GM23338 (cell line): ENCODE measurements around the gene LENG9. TPM values are rescaled to one million over a fixed set of nuclear protein-coding genes. Genes with fewer than 3 reads are reported as not detected.

Experiments used
- ATAC-seq: fragments of 200-7000 bp; cut with Tn5 transposase; 3 replicates; pipeline ENCODE4 v1.9.1; 2020
- DNase-seq: peaks from one replicate; pipeline ENCODE4 v3.0.0-alpha.2; 2015; ENCODE audit warnings: low spot score
- H2AFZ ChIP-seq: fragments of 200-600 bp; sonication (generic); 2 replicates; pipeline ENCODE4 v1.8.0; 2016; ENCODE audit warnings: antibody characterized with exemption, mild to moderate bottlenecking, moderate library complexity
- H3F3A ChIP-seq: fragments of 200-600 bp; sonication (generic); replicated peaks from 2 replicates; pipeline ENCODE4 v1.8.0; 2017; ENCODE audit warnings: antibody characterized with exemption, mixed run types, low read depth
- H3K27ac ChIP-seq: fragments of 200-600 bp; sonication (generic); 2 replicates; pipeline ENCODE4 v1.6.1; 2016; ENCODE audit warnings: low read depth
- H3K27me3 ChIP-seq: fragments of 200-600 bp; sonication (generic); 2 replicates; pipeline ENCODE4 v1.8.0; 2016; ENCODE audit warnings: mild to moderate bottlenecking, mixed run types, moderate library complexity; ENCODE audit not compliant: insufficient read depth
- H3K36me3 ChIP-seq: fragments of 200-600 bp; sonication (generic); 2 replicates; pipeline ENCODE4 v1.8.0; 2016; ENCODE audit warnings: mild to moderate bottlenecking; ENCODE audit not compliant: insufficient read depth
- H3K4me1 ChIP-seq: fragments of 200-600 bp; sonication (generic); 2 replicates; pipeline ENCODE4 v1.8.0; 2016; ENCODE audit warnings: mild to moderate bottlenecking, moderate library complexity; ENCODE audit not compliant: insufficient read depth
- H3K4me2 ChIP-seq: fragments of 200-600 bp; sonication (generic); 2 replicates; pipeline ENCODE4 v1.7.1; 2017; ENCODE audit warnings: mixed run types
- H3K4me3 ChIP-seq: fragments of 200-600 bp; sonication (generic); 2 replicates; pipeline ENCODE4 v1.6.1; 2016; ENCODE audit warnings: mixed run types
- H3K79me2 ChIP-seq: fragments of 200-600 bp; sonication (generic); replicated peaks from 2 replicates; pipeline ENCODE4 v1.8.0; 2017; ENCODE audit warnings: mild to moderate bottlenecking; ENCODE audit not compliant: insufficient read depth
- H3K9me2 ChIP-seq: fragments of 200-600 bp; sonication (generic); 2 replicates; pipeline ENCODE4 v1.8.0; 2017; ENCODE audit not compliant: insufficient read depth
- H4K20me1 ChIP-seq: fragments of 200-600 bp; sonication (generic); replicated peaks from 2 replicates; pipeline ENCODE4 v1.8.0; 2017; ENCODE audit warnings: mild to moderate bottlenecking; ENCODE audit not compliant: insufficient read depth
- H3K27ac Mint-ChIP-seq: 2 replicates; pipeline ENCODE4 v1.8.0; 2020; ENCODE audit warnings: inconsistent platforms, mild to moderate bottlenecking, moderate library complexity, mixed read lengths
- H3K27me3 Mint-ChIP-seq: 3 replicates; pipeline ENCODE4 v1.8.0; 2022; ENCODE audit warnings: low read depth, mild to moderate bottlenecking, moderate library complexity, mixed read lengths, inconsistent platforms; ENCODE audit not compliant: insufficient read depth, poor library complexity
- H3K36me3 Mint-ChIP-seq: 3 replicates; pipeline ENCODE4 v1.8.0; 2021; ENCODE audit warnings: low read depth, mild to moderate bottlenecking, inconsistent platforms, moderate library complexity, mixed read lengths
- H3K4me1 Mint-ChIP-seq: 3 replicates; pipeline ENCODE4 v1.8.0; 2020; ENCODE audit warnings: mild to moderate bottlenecking, inconsistent platforms, mixed read lengths
- H3K4me3 Mint-ChIP-seq: 3 replicates; pipeline ENCODE4 v1.8.0; 2021; ENCODE audit warnings: moderate library complexity, mild to moderate bottlenecking, inconsistent platforms, mixed read lengths
- H3K9me3 Mint-ChIP-seq: 3 replicates; pipeline ENCODE4 v1.8.0; 2020; ENCODE audit warnings: moderate library complexity, mild to moderate bottlenecking, inconsistent platforms, mixed read lengths
- CREB1 ChIP-seq: fragments of 250-450 bp; sonication (Bioruptor Pico); IDR thresholded peaks from 2 replicates; pipeline ENCODE4 v1.5.0; 2020; ENCODE audit warnings: low read depth, mild to moderate bottlenecking, moderate library complexity
- ETS1 ChIP-seq: IDR thresholded peaks from 2 replicates; pipeline ENCODE4 v1.6.1; 2016; ENCODE audit warnings: antibody characterized with exemption
- EZH2 ChIP-seq: fragments of 200-600 bp; sonication (generic); IDR thresholded peaks from one replicate; pipeline ENCODE4 v1.8.0; 2017; ENCODE audit warnings: antibody characterized with exemption, mild to moderate bottlenecking, low read depth; ENCODE audit not compliant: unreplicated experiment
- JUNB ChIP-seq: IDR thresholded peaks from one replicate; pipeline ENCODE4 v1.6.1; 2016; ENCODE audit warnings: antibody characterized with exemption; ENCODE audit not compliant: unreplicated experiment
- NANOG ChIP-seq: IDR thresholded peaks from 2 replicates; pipeline ENCODE4 v1.6.1; 2016; ENCODE audit warnings: antibody characterized with exemption, borderline replicate concordance
- POLR2AphosphoS5 ChIP-seq: IDR thresholded peaks from 2 replicates; pipeline ENCODE4 v1.6.1; 2016; ENCODE audit warnings: antibody characterized with exemption, low read depth
- REST ChIP-seq: IDR thresholded peaks from one replicate; pipeline ENCODE4 v1.6.1; 2018; ENCODE audit warnings: antibody characterized with exemption; ENCODE audit not compliant: unreplicated experiment
- STAT1 ChIP-seq: IDR thresholded peaks from one replicate; pipeline ENCODE4 v1.6.1; 2016; ENCODE audit warnings: antibody characterized with exemption; ENCODE audit not compliant: unreplicated experiment
- ZNF114 ChIP-seq: fragments of 250-450 bp; sonication (Bioruptor Pico); IDR thresholded peaks from 2 replicates; pipeline ENCODE4 v1.5.0; 2020; ENCODE audit warnings: mild to moderate bottlenecking, moderate library complexity
- ZNF331 ChIP-seq: fragments of 250-450 bp; sonication (Bioruptor Pico); IDR thresholded peaks from 2 replicates; pipeline ENCODE4 v1.5.0; 2020; ENCODE audit warnings: low read depth, mild to moderate bottlenecking, moderate library complexity
- ZNF462 ChIP-seq: fragments of 250-450 bp; sonication (Bioruptor Pico); IDR thresholded peaks from 2 replicates; pipeline ENCODE4 v1.5.0; 2020; ENCODE audit warnings: mild to moderate bottlenecking, moderate library complexity
- polyA plus RNA-seq: library from polyadenylated mRNA; unstranded; fragments of >200 nt; fragmentation: Nextera tagmentation; extraction: Ambion mirVana; gene quantifications from 2 replicates; pipeline ENCODE4 v1.2.1, GENCODE V29; 2016
- total RNA-seq: library from RNA; depleted of rRNA; stranded (reverse); fragments of >200 nt; shearing (Covaris generic); gene quantifications from 2 replicates; pipeline ENCODE4 v1.2.3, GENCODE V29; 2014

LENG9 gene
- total and polyA plus RNA-seq, 2 experiments from 2014 or later = 0.26 to 6.4 TPM

DNA sequence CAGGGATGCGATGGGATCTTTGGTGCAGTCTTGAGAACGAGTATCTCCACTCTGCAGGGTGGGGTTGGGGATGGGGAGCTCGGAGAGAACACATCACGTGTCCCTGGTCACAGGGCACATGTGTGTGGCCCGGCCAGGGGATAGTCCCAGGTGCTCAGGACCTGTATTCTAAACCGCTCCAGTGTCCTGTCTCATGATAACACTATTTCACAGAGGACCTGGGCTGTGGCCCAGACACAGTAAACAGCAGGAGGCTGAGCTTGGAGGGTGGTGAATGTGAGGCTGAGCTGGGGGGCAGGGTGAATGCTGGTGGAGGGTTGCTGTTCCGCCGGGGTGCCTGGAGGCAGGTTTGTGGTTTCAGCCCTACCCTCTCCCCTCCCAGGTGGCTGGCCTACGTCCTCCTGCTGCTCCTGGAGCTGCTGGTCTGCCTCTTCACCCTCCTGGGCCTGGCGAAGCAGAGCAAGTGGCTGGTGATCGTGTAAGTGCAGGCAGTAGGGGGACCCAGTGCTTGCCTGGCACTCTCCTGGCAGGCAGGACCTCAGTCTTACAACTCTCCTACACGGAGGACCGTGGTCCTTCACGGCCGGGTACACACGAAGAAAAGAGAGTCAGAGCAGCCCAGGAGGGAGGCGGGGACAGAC is 37.2 kb downstream of the LENG9 start:
- Histone ChIP-seq H3K27me3 (no peaks in the 10 kb centered on the region), H3K4me1 (peaks cover 11% of the 10 kb centered on the region), H3K36me3 (no peaks in the 10 kb centered on the region), H4K20me1 (no peaks in the 10 kb centered on the region; the same call in 1 of the 2 replicates), H2AFZ (no peak overlapping the region), H3K9me2 (no peaks in the 10 kb centered on the region), H3K79me2 (0 out of 2 replicates have a peak, but pooled peaks cover 3% of the 10 kb centered on the region), H3K27ac (no peak overlapping the region), H3K4me3 (no peak overlapping the region), H3K4me2 (no peak overlapping the region), H3F3A (0 out of 2 replicates have a peak, but pooled peaks cover 6% of the 10 kb centered on the region)
- H3K27ac Mint-ChIP-seq = peak overlapping the region; percentile 23; the same call in 1 of the 2 replicates
- peaks cover 19% of the 10 kb centered on the region for H3K27me3 Mint-ChIP-seq
- no peak for DNase-seq
- H3K4me1 Mint-ChIP-seq = peaks cover 27% of the 10 kb centered on the region
- no peak overlapping the region for H3K4me3 Mint-ChIP-seq
- no peak for ATAC-seq
- TF ChIP-seq NANOG (no peak), POLR2AphosphoS5 (no peak), ETS1 (no peak), ZNF114 (CRISPR knock-in tag) (no peak), EZH2 (no peak), JUNB (no peak), REST (no peak), STAT1 (no peak), ZNF331 (CRISPR knock-in tag) (no peak), ZNF462 (no peak), CREB1 (CRISPR knock-in tag) (no peak)
- peaks cover 50% of the 10 kb centered on the region for H3K36me3 Mint-ChIP-seq
- H3K9me3 Mint-ChIP-seq = no peaks in the 10 kb centered on the region; the same call in 2 of the 3 replicates
